GM12878 (cell line): ENCODE data around the gene HSPB6.

Source experiments
- CHD2 ChIP-seq: IDR thresholded peaks from 2 replicates; pipeline ENCODE4 v1.6.1; 2011; ENCODE audit warnings: low read depth, low read length, improper control_type of control experiment, borderline replicate concordance
- EP300 ChIP-seq, 2 experiments: fragments of 150-350 bp in 1 of 2; IDR thresholded peaks; 2 replicates each; pipeline ENCODE4 v1.6.1; 2011 to 2012; ENCODE audit warnings: low read depth in 2 of 2, low read length in 2 of 2, borderline replicate concordance in 1 of 2, improper control_type of control experiment in 1 of 2, inconsistent platforms in 1 of 2; ENCODE audit not compliant: control insufficient read depth in 1 of 2
- KAT2A ChIP-seq: conservative IDR thresholded peaks from 2 replicates; pipeline ENCODE4 v1.6.1; 2011; ENCODE audit warnings: low read depth, low read length; ENCODE audit not compliant: control insufficient read depth
- RAD21 ChIP-seq: IDR thresholded peaks from 2 replicates; pipeline ENCODE4 v1.6.1; 2011; ENCODE audit warnings: mild to moderate bottlenecking, low read depth, low read length, moderate library complexity; ENCODE audit not compliant: insufficient read depth
- TF ChIP-seq, protein P1 (sequence below), 3 experiments: IDR thresholded peaks in 2 of 3; conservative IDR thresholded peaks in 1 of 3; 2 replicates each; pipeline ENCODE4 v1.5.1; 2011; ENCODE audit warnings: low read depth in 3 of 3, low read length in 3 of 3, mild to moderate bottlenecking in 3 of 3, control low read depth in 2 of 3, moderate library complexity in 2 of 3, inconsistent platforms in 1 of 3, mixed read lengths in 1 of 3; ENCODE audit not compliant: control insufficient read depth in 2 of 3, insufficient read depth in 1 of 3; ENCODE audit errors: extremely low read depth in 1 of 3
- TF ChIP-seq, protein P2 (sequence below): fragments of 450-650 bp; IDR thresholded peaks from 2 replicates; pipeline ENCODE4 v1.6.1; 2018; ENCODE audit warnings: borderline replicate concordance, mild to moderate bottlenecking; ENCODE audit not compliant: partially characterized antibody

DNA sequence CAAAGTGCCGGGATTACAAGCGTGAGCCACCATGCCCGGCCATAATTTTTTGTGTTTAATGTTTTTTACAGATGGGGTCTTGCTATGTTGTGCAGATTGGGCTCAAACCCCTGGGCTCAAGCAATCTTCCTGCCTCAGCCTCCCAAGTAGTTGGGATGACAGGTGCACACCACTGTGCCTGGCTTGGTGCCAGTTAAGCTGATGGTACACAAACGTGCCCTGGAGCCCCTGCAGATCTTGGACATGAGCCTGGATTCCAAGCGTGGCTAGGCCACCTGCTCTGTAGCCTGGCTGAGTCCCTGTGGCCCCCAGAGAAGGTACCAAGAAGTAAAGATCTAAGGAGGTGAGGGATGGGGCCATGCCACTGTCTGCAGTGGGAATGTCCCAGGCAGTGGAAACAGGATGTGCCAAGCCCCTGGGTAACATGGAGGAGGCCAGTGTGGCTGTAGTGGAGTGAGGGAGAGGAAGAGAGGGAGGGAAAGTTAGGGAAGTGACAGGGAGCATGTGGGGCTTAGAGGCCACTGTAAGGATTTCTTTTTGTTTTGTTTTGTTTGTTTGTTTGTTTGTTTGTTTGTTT is 48.8 kb upstream of the HSPB6 start:
- TF ChIP-seq EP300 (IDR thresholded peaks at IDR 0.05; ENCODE audit: borderline replicate concordance in 1 of 2, control insufficient read depth in 1 of 2, low read depth in 2 of 2, low read length in 2 of 2) (no peak), RAD21 (no peak), KAT2A (no peak), CHD2 (no peak)
- TF ChIP-seq, protein P1, sequence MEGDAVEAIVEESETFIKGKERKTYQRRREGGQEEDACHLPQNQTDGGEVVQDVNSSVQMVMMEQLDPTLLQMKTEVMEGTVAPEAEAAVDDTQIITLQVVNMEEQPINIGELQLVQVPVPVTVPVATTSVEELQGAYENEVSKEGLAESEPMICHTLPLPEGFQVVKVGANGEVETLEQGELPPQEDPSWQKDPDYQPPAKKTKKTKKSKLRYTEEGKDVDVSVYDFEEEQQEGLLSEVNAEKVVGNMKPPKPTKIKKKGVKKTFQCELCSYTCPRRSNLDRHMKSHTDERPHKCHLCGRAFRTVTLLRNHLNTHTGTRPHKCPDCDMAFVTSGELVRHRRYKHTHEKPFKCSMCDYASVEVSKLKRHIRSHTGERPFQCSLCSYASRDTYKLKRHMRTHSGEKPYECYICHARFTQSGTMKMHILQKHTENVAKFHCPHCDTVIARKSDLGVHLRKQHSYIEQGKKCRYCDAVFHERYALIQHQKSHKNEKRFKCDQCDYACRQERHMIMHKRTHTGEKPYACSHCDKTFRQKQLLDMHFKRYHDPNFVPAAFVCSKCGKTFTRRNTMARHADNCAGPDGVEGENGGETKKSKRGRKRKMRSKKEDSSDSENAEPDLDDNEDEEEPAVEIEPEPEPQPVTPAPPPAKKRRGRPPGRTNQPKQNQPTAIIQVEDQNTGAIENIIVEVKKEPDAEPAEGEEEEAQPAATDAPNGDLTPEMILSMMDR (IDR thresholded peaks at IDR 0.05 in 2 of 3, conservative IDR thresholded peaks at IDR 0.05 in 1 of 3; ENCODE audit: control insufficient read depth in 2 of 3, extremely low read depth in 1 of 3, insufficient read depth in 1 of 3, low read depth in 3 of 3, low read length in 3 of 3): no peak
- TF ChIP-seq, protein P2, sequence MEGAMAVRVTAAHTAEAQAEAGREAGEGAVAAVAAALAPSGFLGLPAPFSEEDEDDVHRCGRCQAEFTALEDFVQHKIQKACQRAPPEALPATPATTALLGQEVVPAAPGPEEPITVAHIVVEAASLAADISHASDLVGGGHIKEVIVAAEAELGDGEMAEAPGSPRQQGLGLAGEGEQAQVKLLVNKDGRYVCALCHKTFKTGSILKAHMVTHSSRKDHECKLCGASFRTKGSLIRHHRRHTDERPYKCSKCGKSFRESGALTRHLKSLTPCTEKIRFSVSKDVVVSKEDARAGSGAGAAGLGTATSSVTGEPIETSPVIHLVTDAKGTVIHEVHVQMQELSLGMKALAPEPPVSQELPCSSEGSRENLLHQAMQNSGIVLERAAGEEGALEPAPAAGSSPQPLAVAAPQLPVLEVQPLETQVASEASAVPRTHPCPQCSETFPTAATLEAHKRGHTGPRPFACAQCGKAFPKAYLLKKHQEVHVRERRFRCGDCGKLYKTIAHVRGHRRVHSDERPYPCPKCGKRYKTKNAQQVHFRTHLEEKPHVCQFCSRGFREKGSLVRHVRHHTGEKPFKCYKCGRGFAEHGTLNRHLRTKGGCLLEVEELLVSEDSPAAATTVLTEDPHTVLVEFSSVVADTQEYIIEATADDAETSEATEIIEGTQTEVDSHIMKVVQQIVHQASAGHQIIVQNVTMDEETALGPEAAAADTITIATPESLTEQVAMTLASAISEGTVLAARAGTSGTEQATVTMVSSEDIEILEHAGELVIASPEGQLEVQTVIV: no peak
